SKM-1 treated with dmso at 0.1 percent for 144 hours (cell line): ENCODE results near the gene PDE2A.

Source experiments
- DNase-seq: peaks from one replicate; lab custom pipeline; 2025; ENCODE audit not compliant: unreplicated experiment; lab: John Stamatoyannopoulos, UW

The PDE2A gene

GRCh38 chr11:72592698-72593495 is 81.3 kb downstream of the PDE2A start:
- DNase-seq: no peak

DNA sequence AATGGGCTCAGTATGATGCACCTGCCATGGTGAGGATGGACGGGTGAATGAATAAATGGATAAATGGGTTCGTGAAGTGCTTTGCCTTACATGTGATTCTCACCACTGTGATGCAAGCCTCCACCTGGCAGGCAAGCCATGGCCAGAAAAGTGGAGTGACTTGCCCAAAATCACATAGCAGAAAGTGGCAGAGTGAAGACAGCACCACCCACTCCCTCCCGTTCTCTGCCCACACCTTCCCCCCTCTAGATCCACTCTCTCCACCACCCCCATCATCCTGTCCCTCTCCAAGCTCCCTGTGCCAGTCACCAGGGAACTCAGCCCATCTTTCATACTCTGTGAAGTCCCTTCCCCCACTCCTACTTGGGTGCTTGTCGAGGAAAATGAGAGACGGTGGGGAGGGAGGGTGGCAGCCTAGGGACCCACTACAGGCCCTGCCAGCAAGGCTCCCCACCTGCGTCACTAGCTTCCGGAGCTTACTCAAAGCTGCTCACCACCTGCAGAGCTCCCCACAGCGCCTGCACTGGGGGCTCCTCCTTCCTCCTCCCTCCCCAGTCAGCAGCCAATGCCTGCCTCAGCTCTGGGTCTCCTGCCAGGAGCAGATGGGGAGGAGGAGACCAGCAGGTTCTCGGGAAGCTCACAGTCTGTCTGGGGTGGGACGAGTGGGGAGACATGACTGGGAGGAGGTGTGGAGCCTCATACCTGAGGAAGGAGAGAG is 82.3 kb downstream of the PDE2A start:
- no peak for DNase-seq

DNA sequence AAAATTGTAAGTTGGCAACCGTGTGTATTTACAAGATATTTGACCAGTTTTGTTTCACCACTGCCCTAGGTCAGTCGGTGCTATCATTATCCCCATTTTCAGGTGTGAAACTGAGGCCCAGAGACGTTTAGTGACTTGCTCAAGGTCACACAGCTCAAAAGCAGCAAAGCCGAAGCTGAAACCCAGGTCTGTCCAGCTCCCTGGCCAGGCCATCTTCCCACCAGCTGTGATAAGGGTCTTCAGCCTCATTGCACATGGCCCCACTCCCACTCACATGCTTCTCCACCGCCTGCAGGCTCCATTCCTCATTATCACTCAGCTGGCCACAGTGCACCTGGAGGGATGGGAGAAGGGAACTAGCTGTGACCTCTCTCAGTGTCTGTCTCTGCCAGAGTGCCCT is 83.2 kb downstream of the PDE2A start:
- DNase-seq: no peak

DNA sequence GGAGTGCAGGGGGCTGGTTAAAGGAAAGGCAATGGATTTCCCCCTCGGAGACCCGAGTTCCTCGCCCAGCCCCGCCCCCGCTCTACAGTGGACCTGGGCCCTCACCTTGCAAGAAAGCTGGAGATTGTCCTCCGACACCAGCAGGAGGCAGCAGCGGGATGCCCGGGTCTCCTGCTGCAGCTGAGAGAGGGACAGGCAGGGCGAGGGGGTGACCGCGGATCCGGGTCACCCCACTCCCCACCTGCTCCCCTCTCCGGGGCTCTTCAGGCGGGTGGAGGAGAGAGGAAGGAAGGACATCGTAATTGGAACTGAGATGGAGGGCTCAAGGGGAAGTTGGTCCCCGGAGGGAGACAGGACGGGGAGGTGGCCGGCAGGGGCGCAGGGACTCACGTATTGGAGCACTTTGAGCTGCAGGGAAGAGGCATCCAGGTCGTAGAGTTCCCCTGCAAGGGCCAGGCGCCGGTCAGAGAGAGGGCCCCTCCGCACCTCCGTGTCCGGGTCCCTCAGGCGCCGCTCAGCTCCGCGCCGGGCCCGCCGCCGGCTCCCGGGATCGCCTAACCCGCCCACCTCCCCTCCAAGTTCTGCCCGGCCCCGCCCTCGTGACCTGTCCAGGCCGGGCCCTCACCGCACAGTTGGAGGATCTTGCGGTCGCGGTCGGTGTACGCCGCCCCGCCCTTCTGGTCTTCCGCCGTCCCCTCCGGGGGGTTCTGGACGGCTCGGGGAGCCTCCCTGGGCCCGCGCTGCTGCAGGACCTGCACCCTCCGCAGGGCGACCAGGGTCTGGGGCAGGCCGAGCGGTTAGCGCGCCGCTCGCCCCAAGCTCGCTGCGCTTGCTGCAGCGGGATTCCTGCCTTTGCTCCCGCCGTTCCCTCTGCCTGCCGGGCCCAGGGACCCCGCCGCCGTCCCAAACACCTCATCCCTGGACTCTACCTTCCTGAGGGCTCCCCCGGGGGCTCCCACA is 84.1 kb downstream of the PDE2A start:
- DNase-seq: no peak

DNA sequence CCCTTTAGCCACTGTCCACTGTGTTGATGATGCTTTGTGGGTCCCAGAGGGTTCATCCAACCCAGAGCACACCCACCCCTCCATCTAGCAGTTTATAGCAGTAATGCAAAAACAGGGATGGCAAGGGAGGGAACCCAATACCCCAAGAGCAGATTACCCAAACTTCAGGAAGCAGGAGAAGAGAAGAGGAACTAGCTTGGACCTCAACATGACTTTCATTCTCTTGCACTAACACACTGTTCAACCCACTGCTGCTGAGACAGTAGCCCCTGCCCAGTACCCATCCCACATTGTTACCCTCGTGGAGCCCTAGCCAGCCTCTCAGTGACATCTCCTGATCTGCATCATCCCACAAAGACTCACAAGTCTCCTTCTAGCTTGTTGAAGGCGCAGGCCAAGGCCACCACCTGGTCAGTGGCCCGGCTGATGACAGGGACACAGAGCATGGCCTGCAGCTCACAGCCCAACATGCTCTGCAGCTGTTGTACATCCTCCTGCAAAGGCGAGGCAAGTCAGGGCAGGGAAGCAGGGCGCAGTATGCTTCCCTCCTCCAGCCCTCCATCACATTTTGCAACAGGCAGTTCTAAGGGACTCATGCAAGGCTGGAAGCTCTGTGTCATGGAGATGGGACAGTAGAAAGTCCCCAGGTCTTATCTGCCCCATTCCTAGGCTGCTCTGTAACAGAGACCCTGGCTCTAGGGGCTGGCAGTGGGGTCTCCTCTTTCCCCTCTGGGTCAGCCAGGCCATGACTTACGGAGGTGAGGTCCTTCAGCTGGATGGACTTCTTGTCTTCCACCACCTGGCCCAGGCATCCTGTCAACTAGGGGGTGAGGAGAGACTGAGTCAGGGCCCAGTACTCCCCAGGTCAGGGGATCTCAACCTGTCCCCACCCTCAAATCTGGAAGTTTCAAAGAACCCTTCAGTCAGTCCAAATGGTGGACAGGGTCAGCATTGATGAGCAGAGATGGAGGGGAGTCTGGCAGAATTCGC is 85.5 kb downstream of the PDE2A start:
- no peak for DNase-seq

DNA sequence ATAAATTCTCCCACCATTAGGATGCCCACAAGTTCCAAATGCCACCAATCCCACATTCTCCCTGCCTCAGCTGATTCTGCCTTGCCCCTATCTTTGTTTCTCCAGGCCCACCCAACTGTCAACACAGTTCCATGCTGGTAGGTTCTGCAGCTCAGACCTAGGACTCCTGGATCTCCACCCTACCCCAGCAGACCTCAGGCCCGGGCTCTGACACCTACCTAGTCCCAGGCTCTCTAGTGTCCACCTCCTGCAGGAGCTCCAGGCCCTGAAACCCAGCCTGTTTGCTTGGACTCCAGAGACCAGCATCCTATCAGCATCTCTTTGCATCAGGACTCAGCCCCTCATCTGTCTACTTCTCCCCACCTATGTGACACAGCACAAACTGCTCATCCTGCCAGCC is 86.5 kb downstream of the PDE2A start:
- no peak for DNase-seq

- DNase-seq: no peak
These were observed 87.7 kb downstream of the PDE2A start for GRCh38 chr11:72586321-72587090.

GRCh38 chr11:72585762-72586311 is 88.4 kb downstream of the PDE2A start:
- DNase-seq: peak; percentile 49

GRCh38 chr11:72584939-72585597 is 89.2 kb downstream of the PDE2A start:
- no peak for DNase-seq

DNA sequence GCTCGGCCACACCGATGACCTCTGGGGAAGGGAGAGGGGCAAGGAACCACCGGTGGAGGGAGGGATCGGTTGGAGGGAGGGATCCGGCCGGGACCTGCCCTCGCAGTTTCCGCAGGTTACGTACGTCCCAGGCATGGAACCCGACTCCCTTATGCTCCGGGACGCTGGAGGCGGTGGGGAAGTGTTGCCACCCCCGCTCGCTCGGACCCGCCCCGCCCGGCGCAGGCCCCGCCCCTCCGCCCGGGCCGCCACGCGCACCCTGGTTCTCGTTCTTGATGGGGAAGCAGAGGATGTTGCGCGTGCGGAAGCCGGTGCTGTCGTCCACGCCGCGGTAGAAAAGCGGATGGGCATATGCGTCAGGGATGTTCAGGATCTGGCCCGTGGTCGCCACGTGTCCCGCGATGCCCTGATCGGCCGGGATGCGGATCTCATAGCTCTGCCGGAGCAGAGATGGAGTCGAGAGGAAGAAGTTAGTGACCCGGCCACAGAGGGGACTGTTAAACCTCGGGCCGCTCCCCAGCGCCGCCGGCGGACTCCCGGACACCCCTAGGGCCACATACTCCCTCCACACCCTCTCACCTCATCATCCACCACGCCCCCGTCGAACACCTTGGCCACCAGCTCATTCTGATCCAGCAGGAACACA is 89.8 kb downstream of the PDE2A start:
- no peak for DNase-seq

- DNase-seq: no peak
These were observed 90.5 kb downstream of the PDE2A start for GRCh38 chr11:72583616-72584292.

- no peak for DNase-seq
These were observed 91.1 kb downstream of the PDE2A start for GRCh38 chr11:72583177-72583553.

DNA sequence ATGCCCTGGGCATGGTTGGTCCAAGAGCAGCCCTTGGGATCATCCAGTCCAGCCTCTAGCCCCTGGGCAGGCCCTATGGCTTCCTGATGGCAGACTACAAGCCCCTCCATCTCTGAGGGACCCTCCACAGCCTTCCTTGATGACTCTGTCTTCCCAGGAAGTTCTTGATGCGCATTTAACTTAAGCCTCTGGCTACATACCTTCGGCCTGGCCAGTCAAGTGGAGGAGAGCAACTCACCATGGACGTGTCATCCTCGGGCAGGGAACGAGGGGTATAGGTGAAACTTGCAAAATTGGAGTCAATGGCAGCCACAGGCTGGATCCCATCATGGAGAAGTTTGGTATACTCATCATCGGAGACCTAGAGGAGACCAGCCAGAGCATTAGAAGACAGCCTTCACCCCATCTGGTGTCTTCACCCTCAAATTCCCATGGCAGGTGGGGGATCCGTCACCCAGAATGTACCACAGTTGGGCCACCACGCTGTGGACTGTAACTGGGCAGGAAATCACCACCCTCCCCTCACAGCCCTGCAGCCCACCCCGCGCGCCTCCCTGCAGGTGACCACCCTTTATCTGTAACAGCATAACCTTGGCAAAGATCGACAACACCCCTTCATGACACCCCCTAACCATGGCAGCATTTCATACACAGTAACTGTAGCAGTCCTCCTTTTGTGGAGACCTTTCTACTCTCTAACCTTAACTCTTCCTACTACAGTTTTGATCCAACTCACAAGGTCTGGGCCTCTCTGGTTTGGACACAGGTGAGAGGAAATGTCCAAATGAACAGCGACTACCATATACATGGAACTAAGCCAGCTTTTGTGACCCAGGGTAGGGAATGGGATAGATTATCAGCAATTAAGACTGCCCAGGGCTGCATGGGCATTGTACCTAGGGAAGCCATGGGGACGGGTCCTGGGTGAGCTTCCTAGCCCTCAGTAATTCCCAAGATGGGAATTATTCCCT is 91.7 kb downstream of the PDE2A start:
- DNase-seq: no peak

- no peak for DNase-seq
These were observed 93.2 kb downstream of the PDE2A start for GRCh38 chr11:72581067-72581466.

GRCh38 chr11:72580642-72580950 is 93.6 kb downstream of the PDE2A start:
- no peak for DNase-seq

- no peak for DNase-seq
These were observed 94.2 kb downstream of the PDE2A start for GRCh38 chr11:72579816-72580641.
